T-cell (primary cell): ENCODE data around the gene RAG1. TPM values are rescaled to one million over a fixed set of nuclear protein-coding genes. Genes with fewer than 3 reads are reported as not detected.

Experiments used
- ATAC-seq, 4 experiments: fragments of 200-7000 bp in 3 of 4; fragments of 150-1000 bp in 1 of 4; cut with Tn5 transposase; replicated peaks in 1 of 4; 1 replicate in 3 of 4; 2 replicates in 1 of 4; pipeline ENCODE4 v1.10.0; 2021; ENCODE audit warnings: moderate library complexity in 3 of 4, mild to moderate bottlenecking in 2 of 4, moderate number of reproducible peaks in 1 of 4
- CTCF ChIA-PET, 2 donors: fragments of 300-600 bp; sonication (Branson Sonifier 250); formaldehyde crosslinking; loops; one replicate each; lab custom pipeline; 2022; ENCODE audit warnings: antibody characterized with exemption in 2 of 2; lab: Charles Lee
- POLR2A ChIA-PET, 2 donors: fragments of 300-600 bp; sonication (Branson Sonifier 250); formaldehyde crosslinking; loops; one replicate each; lab custom pipeline; 2022; ENCODE audit warnings: antibody characterized with exemption in 2 of 2; lab: Charles Lee
- DNase-seq, 35 experiments: peaks; one replicate each; pipeline versions ENCODE4 v3.0.0 to v3.0.0-alpha.2; 2013 to 2023
- H3K27ac ChIP-seq: one replicate; pipeline ENCODE4 v1.5.1; 2013; ENCODE audit warnings: low read length
- H3K27me3 ChIP-seq, 2 experiments: replicated peaks in 1 of 2; 1 replicate in 1 of 2; 2 replicates in 1 of 2; pipeline versions ENCODE4 v1.6.1 to v1.7.0; 2013; ENCODE audit warnings: low read length in 1 of 2, mixed read lengths in 1 of 2; ENCODE audit not compliant: control insufficient read depth in 2 of 2, insufficient read depth in 2 of 2; ENCODE audit errors: extremely low read depth in 1 of 2
- H3K36me3 ChIP-seq, 2 donors: 1 replicate in 1 of 2; 2 replicates in 1 of 2; pipeline versions ENCODE4 v1.6.1 to v1.7.0; 2013; ENCODE audit warnings: low read length in 1 of 2; ENCODE audit not compliant: control insufficient read depth in 2 of 2, insufficient read depth in 1 of 2; ENCODE audit errors: extremely low read depth in 1 of 2
- H3K4me1 ChIP-seq, 2 experiments: 1 replicate in 1 of 2; 2 replicates in 1 of 2; pipeline versions ENCODE4 v1.6.1 to v1.7.0; 2013; ENCODE audit warnings: low read length in 2 of 2, mixed read lengths in 1 of 2; ENCODE audit not compliant: insufficient read depth in 2 of 2, control insufficient read depth in 1 of 2; ENCODE audit errors: extremely low read depth in 1 of 2
- H3K4me3 ChIP-seq, 2 donors: 1 replicate in 1 of 2; 2 replicates in 1 of 2; pipeline versions ENCODE4 v1.5.1 to v1.7.0; 2013; ENCODE audit warnings: mild to moderate bottlenecking in 2 of 2, low read length in 1 of 2, moderate library complexity in 1 of 2; ENCODE audit not compliant: control insufficient read depth in 1 of 2; ENCODE audit errors: extremely low read depth in 1 of 2
- H3K9me3 ChIP-seq: 2 replicates; pipeline ENCODE4 v1.7.0; 2013
- H3K27ac Mint-ChIP-seq, 2 donors: one replicate each; pipeline ENCODE4 v1.8.0; 2020 to 2021; ENCODE audit warnings: mild to moderate bottlenecking in 2 of 2, mixed read lengths in 2 of 2
- H3K27me3 Mint-ChIP-seq, 2 donors: one replicate each; pipeline ENCODE4 v1.8.0; 2021 to 2022; ENCODE audit warnings: mixed read lengths in 2 of 2
- H3K36me3 Mint-ChIP-seq: one replicate; pipeline ENCODE4 v1.8.0; 2021; ENCODE audit warnings: mixed read lengths
- H3K4me1 Mint-ChIP-seq, 3 donors: one replicate each; pipeline ENCODE4 v1.8.0; 2020 to 2022; ENCODE audit warnings: mixed read lengths in 3 of 3, mild to moderate bottlenecking in 1 of 3
- H3K4me3 Mint-ChIP-seq, 3 donors: one replicate each; pipeline ENCODE4 v1.8.0; 2020 to 2022; ENCODE audit warnings: mild to moderate bottlenecking in 3 of 3, mixed read lengths in 3 of 3, moderate library complexity in 3 of 3
- H3K9me3 Mint-ChIP-seq, 3 donors: one replicate each; pipeline ENCODE4 v1.8.0; 2020 to 2022; ENCODE audit warnings: mixed read lengths in 3 of 3
- WGBS: methylation state at CpG from one replicate; pipeline ENCODE4 v1.1.5; 2013; ENCODE audit warnings: missing lambda C conversion rate; ENCODE audit not compliant: insufficient coverage; 5-methylcytosine and 5-hydroxymethylcytosine counted together
- total RNA-seq, 35 experiments: library from RNA in 6 of 35; stranded (reverse) in 6 of 35; fragments of 120-200 nt in 1 of 35; gene quantifications; one replicate each; pipeline versions ENCODE4 v1.2.1 to v1.2.4 and lab custom pipeline; 2013 to 2026

Gene RAG1
- total RNA-seq, 5 donors from 2014 or later (not counting 1 experiment from before 2014, with no cell fraction given): 0.10 to 0.67 (median 0.39) TPM

DNA sequence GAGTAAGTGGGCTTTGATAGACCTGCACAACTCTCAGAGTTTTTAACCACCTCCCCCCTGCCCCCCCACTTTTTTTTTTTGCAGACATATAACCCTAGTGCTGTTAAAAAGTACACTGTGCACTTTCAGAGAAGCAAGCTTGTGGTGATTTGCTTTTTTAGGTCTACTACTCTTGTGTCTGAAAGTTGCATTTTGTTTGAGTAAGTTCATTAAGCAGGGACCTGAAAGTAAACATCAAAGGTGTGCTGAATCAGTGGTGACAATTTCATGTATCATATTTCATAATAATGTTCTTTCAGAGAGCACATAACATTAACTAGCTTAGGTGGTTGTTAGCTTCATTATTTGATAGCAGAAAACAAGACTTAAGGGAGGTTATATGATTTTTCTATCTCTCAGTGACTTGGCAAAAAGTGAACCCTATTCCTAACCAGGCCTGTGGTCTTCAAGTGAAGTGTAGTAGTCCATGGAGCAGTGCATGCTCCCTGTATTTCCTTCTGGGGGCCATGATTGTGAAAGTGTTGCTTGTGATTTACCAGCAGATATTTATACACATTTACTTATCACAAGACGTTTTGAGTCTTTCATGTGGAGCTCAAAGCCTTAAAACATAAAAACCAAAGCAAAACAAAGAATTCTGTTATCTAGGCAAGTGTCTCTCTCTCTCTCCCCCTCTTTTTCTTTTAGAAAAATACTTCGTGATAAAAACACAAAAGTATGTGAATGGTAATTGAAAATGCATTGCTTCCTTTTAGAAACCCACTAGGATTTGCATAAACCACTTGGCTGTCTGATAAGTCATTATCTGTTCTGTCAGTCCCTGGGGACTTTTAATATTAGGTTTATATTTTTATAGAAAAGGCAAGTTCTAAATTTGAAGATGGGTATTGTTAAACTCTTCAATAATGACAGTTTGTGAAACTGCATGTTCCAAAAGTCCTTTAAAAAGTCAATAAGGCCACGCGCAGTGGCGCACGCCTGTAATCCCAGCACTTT lies 37.7 kb downstream of the RAG1 start:
- DNase-seq (no peak), ATAC-seq (no peak)
- H3K27ac Mint-ChIP-seq: no peak overlapping the region
- no peak overlapping the region for H3K4me3 Mint-ChIP-seq
- Histone ChIP-seq H3K36me3 (no peaks in the 10 kb centered on the region), H3K4me3 (no peak overlapping the region), H3K27me3 (no peaks in the 10 kb centered on the region), H3K27ac (no peak overlapping the region), H3K9me3 (no peaks in the 10 kb centered on the region), H3K4me1 (no peaks in the 10 kb centered on the region)
- H3K4me1 Mint-ChIP-seq: no peaks in the 10 kb centered on the region
- H3K9me3 Mint-ChIP-seq: no peaks in the 10 kb centered on the region
- H3K36me3 Mint-ChIP-seq: no peaks in the 10 kb centered on the region
- POLR2A ChIA-PET: no interaction called here
- H3K27me3 Mint-ChIP-seq: peaks cover 16 to 18% of the 10 kb centered on the region in 2 donors
- CTCF ChIA-PET: no interaction called here
- 100% methylated on average over 4 of the region's 6 CpGs for WGBS

DNA sequence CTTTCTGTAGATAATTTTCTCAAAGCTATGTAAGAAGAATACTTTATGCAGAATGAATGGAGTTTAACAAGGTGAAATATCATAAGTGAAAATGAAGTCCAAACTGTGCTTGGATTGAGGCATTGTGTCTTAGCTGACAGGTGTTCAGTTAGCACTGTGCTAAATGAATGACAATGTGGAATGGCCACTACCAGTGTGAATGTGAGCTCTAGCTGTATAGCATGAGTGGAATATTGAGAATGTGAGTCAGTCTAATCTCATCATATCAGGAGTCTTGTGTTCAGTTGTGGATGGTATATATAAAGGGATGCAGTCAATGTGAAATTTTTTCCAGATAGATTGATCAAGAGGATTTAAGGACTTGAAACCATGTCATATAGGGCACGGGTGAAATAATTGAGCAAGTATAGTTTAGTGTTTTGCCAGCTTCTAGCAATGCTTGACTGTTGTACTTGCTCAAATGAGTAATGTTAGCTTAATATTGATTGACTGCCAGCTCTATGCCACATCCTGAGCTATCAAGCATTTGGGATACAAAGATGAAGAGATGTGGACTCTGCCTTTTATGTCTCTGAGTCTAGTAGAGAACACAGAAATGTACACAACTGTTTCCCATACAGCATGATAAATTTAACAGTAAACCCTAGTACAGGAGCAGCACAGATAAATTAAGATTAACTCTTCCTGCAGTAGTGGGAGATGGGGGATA lies 40.8 kb downstream of the RAG1 start:
- no peak overlapping the region for H3K27ac Mint-ChIP-seq
- no peaks in the 10 kb centered on the region for H3K36me3 Mint-ChIP-seq
- DNase-seq (no peak), ATAC-seq (no peak)
- Histone ChIP-seq H3K27me3 (no peaks in the 10 kb centered on the region), H3K36me3 (no peaks in the 10 kb centered on the region), H3K27ac (no peak overlapping the region), H3K9me3 (no peaks in the 10 kb centered on the region), H3K4me3 (no peak overlapping the region), H3K4me1 (no peaks in the 10 kb centered on the region)
- H3K4me1 Mint-ChIP-seq: no peaks in the 10 kb centered on the region
- ChIA-PET CTCF (interaction anchor here (0.8 to 1.2 kb wide), 2 partner anchors 9 to 75 kb away, joined by 3 to 4 read pairs; no protein-coding TSS in a partner anchor), POLR2A (no interaction called here)
- H3K4me3 Mint-ChIP-seq: no peak overlapping the region
- WGBS: 100% methylated on average over 1 of the region's 1 CpG
- H3K9me3 Mint-ChIP-seq: no peaks in the 10 kb centered on the region
- peaks cover 7 to 14% of the 10 kb centered on the region in 2 donors for H3K27me3 Mint-ChIP-seq

DNA sequence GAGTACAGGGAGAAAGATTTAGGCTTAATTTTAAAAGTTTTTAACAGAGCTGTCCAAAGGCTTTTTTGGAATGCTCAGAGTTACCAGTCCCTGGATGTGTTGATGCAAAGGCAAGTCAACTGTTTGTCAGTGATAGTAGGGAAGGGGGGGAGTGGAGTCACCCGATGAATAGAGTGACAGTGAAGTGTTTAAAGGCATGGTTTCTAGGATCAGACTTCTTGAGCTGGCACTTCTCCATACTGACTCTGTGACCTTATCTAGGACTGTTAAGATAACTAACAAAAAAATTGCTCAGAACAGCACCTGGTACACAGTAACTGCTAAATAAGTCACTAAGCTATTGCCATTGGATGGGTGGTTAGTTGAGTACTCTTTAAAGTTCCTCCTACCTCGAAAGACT lies 41.6 kb downstream of the RAG1 start:
- no peaks in the 10 kb centered on the region for H3K4me1 Mint-ChIP-seq
- no peak overlapping the region for H3K4me3 Mint-ChIP-seq
- no peaks in the 10 kb centered on the region for H3K27me3 ChIP-seq
- H3K27ac ChIP-seq: no peak overlapping the region
- no peaks in the 10 kb centered on the region for H3K4me1 ChIP-seq
- H3K36me3 Mint-ChIP-seq: no peaks in the 10 kb centered on the region
- DNase-seq (no peak), ATAC-seq (no peak)
- peaks cover 7 to 10% of the 10 kb centered on the region in 2 donors for H3K27me3 Mint-ChIP-seq
- H3K9me3 Mint-ChIP-seq: no peaks in the 10 kb centered on the region
- H3K9me3 ChIP-seq: no peaks in the 10 kb centered on the region
- ChIA-PET CTCF (interaction anchor here in 1 of 2 donors (0.8 kb wide), 1 partner anchor 8 kb away, joined by 3 read pairs; no protein-coding TSS in a partner anchor), POLR2A (no interaction called here)
- no peak overlapping the region for H3K27ac Mint-ChIP-seq
- no CpG with 5 or more reads among the region's 2 CpGs for WGBS
- no peak overlapping the region for H3K4me3 ChIP-seq
- H3K36me3 ChIP-seq: no peaks in the 10 kb centered on the region

DNA sequence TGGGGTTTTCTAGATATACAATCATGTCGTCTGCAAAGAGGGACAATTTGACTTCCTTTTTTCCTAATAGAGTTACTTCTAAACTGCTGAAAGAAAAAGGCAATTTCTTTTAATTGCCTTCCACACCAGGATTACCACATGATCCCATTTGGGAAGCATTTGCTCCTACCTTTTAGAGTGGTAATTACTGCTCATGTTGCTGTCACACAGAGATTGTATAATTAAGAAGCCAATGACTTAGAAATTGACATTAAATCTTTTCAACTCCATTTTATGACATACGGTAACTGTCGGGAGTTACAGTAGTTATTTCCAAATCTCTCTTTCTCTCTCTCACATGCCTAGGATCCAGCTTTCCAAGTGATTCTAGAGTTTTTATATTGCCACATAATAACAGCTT lies 48.0 kb downstream of the RAG1 start:
- no peaks in the 10 kb centered on the region for H3K9me3 Mint-ChIP-seq
- WGBS: no CpG with 5 or more reads among the region's 3 CpGs
- H3K36me3 Mint-ChIP-seq: no peaks in the 10 kb centered on the region
- Histone ChIP-seq H3K4me1 (no peaks in the 10 kb centered on the region), H3K36me3 (no peaks in the 10 kb centered on the region), H3K27me3 (no peaks in the 10 kb centered on the region), H3K4me3 (no peak overlapping the region), H3K9me3 (no peaks in the 10 kb centered on the region), H3K27ac (no peak overlapping the region)
- CTCF ChIA-PET: no interaction called here
- H3K4me3 Mint-ChIP-seq: no peak overlapping the region
- H3K27me3 Mint-ChIP-seq: peaks cover 7 to 13% of the 10 kb centered on the region in 2 donors
- ATAC-seq (no peak), DNase-seq (no peak)
- H3K27ac Mint-ChIP-seq: no peak overlapping the region
- H3K4me1 Mint-ChIP-seq: peaks cover 0 to 12% (median 3%) of the 10 kb centered on the region in 3 donors
- POLR2A ChIA-PET: no interaction called here

DNA sequence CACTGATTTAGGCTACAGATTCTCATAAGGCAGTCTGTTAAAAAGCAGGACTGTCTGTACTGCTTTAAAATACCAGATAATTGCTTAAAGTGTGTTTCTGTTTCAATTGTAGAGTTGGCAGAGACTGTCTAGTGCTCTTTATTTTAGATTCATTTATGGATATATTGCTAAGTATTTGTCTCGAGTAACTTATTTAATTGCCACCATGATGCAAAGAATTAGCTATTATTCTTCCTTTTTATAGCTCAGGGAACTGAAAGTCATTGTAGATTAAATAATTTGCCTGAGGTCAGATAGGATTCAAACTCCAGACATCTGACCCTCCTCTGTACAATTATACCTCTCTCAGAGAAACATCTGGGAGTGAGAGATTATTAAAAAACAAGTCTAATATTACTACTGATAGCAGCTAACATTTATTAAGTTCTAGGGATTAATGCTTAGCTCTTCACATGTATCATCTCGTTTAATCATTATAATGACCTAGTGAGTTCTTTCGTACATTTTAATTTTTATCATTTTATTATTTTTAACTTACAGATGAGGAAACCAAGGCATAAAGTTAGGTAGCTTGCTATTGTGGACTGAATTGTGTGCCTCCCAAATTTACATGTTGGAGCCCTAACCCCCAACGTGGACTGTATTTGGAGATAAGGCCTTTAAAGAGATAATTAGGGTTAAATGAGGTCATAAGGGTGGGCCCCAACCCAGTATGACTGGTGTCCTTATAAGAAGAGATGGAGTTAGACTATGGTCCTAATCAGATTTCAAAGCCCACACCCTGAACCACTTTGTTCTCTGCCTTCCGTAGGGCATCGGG lies 49.9 kb downstream of the RAG1 start:
- no peaks in the 10 kb centered on the region for H3K9me3 ChIP-seq
- H3K4me1 ChIP-seq: no peaks in the 10 kb centered on the region
- peaks cover 0 to 12% (median 3%) of the 10 kb centered on the region in 3 donors for H3K4me1 Mint-ChIP-seq
- H3K27ac Mint-ChIP-seq: no peak overlapping the region
- no peak overlapping the region for H3K27ac ChIP-seq
- H3K36me3 Mint-ChIP-seq: no peaks in the 10 kb centered on the region
- H3K27me3 ChIP-seq: no peaks in the 10 kb centered on the region
- ATAC-seq (no peak), DNase-seq (no peak)
- H3K4me3 Mint-ChIP-seq: no peak overlapping the region
- H3K27me3 Mint-ChIP-seq: peaks cover 8 to 10% of the 10 kb centered on the region in 2 donors
- WGBS: 17% methylated on average over 1 of the region's 6 CpGs
- POLR2A ChIA-PET: no interaction called here
- H3K4me3 ChIP-seq: no peak overlapping the region
- CTCF ChIA-PET: interaction anchor here (0.8 kb wide), 2 partner anchors 9 to 54 kb away, joined by 3 read pairs; no protein-coding TSS in a partner anchor
- no peaks in the 10 kb centered on the region for H3K9me3 Mint-ChIP-seq
- H3K36me3 ChIP-seq: no peaks in the 10 kb centered on the region
